B cell (primary cell): ENCODE data around the gene ITPR2.

Source experiments
- EZH2 ChIP-seq: IDR thresholded peaks from 2 replicates; pipeline ENCODE4 v1.6.1; 2012; ENCODE audit warnings: borderline replicate concordance, low read depth, mild to moderate bottlenecking, moderate library complexity, low read length; ENCODE audit not compliant: insufficient read depth, poor library complexity, severe bottlenecking
- TF ChIP-seq, protein P1 (sequence below): fragments of 200-600 bp; IDR thresholded peaks from one replicate; pipeline ENCODE4 v1.8.0; 2022; ENCODE audit warnings: antibody characterized with exemption, mild to moderate bottlenecking

DNA sequence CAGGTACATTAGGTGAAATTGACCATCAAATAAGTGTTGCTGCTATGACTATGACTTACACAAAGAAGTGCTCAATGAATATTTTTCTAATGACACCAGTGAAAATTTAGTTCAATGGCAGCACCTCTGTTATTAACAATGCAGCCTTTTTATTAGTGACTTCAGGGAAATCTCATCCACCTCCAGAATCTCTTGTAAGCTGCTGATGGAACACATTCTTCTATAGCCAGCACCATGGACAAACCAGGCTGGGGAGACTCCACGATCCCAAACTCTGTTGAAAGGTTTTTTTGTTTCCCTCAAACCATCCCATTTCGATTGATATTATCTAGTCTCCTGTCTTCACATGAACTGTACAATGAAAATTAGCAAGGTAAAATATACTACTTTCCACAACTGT is 265.9 kb downstream of the ITPR2 start:
- TF ChIP-seq, protein P1, sequence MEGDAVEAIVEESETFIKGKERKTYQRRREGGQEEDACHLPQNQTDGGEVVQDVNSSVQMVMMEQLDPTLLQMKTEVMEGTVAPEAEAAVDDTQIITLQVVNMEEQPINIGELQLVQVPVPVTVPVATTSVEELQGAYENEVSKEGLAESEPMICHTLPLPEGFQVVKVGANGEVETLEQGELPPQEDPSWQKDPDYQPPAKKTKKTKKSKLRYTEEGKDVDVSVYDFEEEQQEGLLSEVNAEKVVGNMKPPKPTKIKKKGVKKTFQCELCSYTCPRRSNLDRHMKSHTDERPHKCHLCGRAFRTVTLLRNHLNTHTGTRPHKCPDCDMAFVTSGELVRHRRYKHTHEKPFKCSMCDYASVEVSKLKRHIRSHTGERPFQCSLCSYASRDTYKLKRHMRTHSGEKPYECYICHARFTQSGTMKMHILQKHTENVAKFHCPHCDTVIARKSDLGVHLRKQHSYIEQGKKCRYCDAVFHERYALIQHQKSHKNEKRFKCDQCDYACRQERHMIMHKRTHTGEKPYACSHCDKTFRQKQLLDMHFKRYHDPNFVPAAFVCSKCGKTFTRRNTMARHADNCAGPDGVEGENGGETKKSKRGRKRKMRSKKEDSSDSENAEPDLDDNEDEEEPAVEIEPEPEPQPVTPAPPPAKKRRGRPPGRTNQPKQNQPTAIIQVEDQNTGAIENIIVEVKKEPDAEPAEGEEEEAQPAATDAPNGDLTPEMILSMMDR, result no peak
- no peak for TF ChIP-seq EZH2
